Measurements from ENCODE around the gene XYLT1. TPM values are rescaled to one million over a fixed set of nuclear protein-coding genes. Genes with fewer than 3 reads are reported as not detected.

XYLT1 gene
- total RNA-seq, 1 experiment from 2014 or later, result 25.0 TPM

- DNase-seq (ENCODE audit: low spot score), result no peak
- Mint-ChIP-seq H3K9me3 (peaks cover 10% of the 10 kb centered on the region), H3K27ac (no peak overlapping the region), H3K36me3 (no peaks in the 10 kb centered on the region), H3K4me1 (no peaks in the 10 kb centered on the region), H3K4me3 (no peak overlapping the region), H3K27me3 (ENCODE audit: low read depth) (no peaks in the 10 kb centered on the region)
- CTCF ChIA-PET, result interaction anchor here (0.5 to 1.2 kb wide), 3 partner anchors 11 to 27 kb away, joined by 3 to 6 read pairs (median 4); no protein-coding TSS in a partner anchor
- POLR2A ChIA-PET, result interaction anchor here (0.6 kb wide), 1 partner anchor 568 kb away, joined by 4 read pairs; no protein-coding TSS in a partner anchor
- no peak for ATAC-seq
- TF ChIP-seq TEAD1 (CRISPR knock-in tag; IDR thresholded peaks at IDR 0.05), result no peak
- TF ChIP-seq ZBTB21 (CRISPR knock-in tag; IDR thresholded peaks at IDR 0.05; ENCODE audit: borderline replicate concordance), result no peak
- no peak for TF ChIP-seq NR3C1 (CRISPR knock-in tag; conservative IDR thresholded peaks at IDR 0.05; ENCODE audit: low read depth)
- TF ChIP-seq FOXJ3 (CRISPR knock-in tag; IDR thresholded peaks at IDR 0.05; ENCODE audit: borderline replicate concordance), result no peak
- TF ChIP-seq IRF2 (CRISPR knock-in tag; IDR thresholded peaks at IDR 0.05; ENCODE audit: borderline replicate concordance, low read depth), result no peak
- no peak for TF ChIP-seq E2F1 (CRISPR knock-in tag; IDR thresholded peaks at IDR 0.05)
- TF ChIP-seq, protein P1, sequence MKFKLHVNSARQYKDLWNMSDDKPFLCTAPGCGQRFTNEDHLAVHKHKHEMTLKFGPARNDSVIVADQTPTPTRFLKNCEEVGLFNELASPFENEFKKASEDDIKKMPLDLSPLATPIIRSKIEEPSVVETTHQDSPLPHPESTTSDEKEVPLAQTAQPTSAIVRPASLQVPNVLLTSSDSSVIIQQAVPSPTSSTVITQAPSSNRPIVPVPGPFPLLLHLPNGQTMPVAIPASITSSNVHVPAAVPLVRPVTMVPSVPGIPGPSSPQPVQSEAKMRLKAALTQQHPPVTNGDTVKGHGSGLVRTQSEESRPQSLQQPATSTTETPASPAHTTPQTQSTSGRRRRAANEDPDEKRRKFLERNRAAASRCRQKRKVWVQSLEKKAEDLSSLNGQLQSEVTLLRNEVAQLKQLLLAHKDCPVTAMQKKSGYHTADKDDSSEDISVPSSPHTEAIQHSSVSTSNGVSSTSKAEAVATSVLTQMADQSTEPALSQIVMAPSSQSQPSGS (CRISPR knock-in tag; IDR thresholded peaks at IDR 0.05; ENCODE audit: borderline replicate concordance, low read depth), result no peak
- TF ChIP-seq, protein P2, sequence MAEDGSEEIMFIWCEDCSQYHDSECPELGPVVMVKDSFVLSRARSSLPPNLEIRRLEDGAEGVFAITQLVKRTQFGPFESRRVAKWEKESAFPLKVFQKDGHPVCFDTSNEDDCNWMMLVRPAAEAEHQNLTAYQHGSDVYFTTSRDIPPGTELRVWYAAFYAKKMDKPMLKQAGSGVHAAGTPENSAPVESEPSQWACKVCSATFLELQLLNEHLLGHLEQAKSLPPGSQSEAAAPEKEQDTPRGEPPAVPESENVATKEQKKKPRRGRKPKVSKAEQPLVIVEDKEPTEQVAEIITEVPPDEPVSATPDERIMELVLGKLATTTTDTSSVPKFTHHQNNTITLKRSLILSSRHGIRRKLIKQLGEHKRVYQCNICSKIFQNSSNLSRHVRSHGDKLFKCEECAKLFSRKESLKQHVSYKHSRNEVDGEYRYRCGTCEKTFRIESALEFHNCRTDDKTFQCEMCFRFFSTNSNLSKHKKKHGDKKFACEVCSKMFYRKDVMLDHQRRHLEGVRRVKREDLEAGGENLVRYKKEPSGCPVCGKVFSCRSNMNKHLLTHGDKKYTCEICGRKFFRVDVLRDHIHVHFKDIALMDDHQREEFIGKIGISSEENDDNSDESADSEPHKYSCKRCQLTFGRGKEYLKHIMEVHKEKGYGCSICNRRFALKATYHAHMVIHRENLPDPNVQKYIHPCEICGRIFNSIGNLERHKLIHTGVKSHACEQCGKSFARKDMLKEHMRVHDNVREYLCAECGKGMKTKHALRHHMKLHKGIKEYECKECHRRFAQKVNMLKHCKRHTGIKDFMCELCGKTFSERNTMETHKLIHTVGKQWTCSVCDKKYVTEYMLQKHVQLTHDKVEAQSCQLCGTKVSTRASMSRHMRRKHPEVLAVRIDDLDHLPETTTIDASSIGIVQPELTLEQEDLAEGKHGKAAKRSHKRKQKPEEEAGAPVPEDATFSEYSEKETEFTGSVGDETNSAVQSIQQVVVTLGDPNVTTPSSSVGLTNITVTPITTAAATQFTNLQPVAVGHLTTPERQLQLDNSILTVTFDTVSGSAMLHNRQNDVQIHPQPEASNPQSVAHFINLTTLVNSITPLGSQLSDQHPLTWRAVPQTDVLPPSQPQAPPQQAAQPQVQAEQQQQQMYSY (CRISPR knock-in tag; IDR thresholded peaks at IDR 0.05), result no peak
- TF ChIP-seq CDX4 (CRISPR knock-in tag; IDR thresholded peaks at IDR 0.05; ENCODE audit: borderline replicate concordance), result no peak
- TF ChIP-seq, protein P3, sequence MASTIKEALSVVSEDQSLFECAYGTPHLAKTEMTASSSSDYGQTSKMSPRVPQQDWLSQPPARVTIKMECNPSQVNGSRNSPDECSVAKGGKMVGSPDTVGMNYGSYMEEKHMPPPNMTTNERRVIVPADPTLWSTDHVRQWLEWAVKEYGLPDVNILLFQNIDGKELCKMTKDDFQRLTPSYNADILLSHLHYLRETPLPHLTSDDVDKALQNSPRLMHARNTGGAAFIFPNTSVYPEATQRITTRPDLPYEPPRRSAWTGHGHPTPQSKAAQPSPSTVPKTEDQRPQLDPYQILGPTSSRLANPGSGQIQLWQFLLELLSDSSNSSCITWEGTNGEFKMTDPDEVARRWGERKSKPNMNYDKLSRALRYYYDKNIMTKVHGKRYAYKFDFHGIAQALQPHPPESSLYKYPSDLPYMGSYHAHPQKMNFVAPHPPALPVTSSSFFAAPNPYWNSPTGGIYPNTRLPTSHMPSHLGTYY (CRISPR knock-in tag; IDR thresholded peaks at IDR 0.05), result no peak
- no peak for TF ChIP-seq CBFB (CRISPR knock-in tag; IDR thresholded peaks at IDR 0.05; ENCODE audit: low read depth)
- TF ChIP-seq ZNF416 (CRISPR knock-in tag; IDR thresholded peaks at IDR 0.05), result no peak
- TF ChIP-seq MYBL2 (CRISPR knock-in tag; IDR thresholded peaks at IDR 0.05), result no peak
- TF ChIP-seq, protein P4, sequence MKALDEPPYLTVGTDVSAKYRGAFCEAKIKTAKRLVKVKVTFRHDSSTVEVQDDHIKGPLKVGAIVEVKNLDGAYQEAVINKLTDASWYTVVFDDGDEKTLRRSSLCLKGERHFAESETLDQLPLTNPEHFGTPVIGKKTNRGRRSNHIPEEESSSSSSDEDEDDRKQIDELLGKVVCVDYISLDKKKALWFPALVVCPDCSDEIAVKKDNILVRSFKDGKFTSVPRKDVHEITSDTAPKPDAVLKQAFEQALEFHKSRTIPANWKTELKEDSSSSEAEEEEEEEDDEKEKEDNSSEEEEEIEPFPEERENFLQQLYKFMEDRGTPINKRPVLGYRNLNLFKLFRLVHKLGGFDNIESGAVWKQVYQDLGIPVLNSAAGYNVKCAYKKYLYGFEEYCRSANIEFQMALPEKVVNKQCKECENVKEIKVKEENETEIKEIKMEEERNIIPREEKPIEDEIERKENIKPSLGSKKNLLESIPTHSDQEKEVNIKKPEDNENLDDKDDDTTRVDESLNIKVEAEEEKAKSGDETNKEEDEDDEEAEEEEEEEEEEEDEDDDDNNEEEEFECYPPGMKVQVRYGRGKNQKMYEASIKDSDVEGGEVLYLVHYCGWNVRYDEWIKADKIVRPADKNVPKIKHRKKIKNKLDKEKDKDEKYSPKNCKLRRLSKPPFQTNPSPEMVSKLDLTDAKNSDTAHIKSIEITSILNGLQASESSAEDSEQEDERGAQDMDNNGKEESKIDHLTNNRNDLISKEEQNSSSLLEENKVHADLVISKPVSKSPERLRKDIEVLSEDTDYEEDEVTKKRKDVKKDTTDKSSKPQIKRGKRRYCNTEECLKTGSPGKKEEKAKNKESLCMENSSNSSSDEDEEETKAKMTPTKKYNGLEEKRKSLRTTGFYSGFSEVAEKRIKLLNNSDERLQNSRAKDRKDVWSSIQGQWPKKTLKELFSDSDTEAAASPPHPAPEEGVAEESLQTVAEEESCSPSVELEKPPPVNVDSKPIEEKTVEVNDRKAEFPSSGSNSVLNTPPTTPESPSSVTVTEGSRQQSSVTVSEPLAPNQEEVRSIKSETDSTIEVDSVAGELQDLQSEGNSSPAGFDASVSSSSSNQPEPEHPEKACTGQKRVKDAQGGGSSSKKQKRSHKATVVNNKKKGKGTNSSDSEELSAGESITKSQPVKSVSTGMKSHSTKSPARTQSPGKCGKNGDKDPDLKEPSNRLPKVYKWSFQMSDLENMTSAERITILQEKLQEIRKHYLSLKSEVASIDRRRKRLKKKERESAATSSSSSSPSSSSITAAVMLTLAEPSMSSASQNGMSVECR (CRISPR knock-in tag; IDR thresholded peaks at IDR 0.05; ENCODE audit: borderline replicate concordance), result no peak
- no peak for TF ChIP-seq SOX15 (CRISPR knock-in tag; IDR thresholded peaks at IDR 0.05)
- TF ChIP-seq, protein P5, sequence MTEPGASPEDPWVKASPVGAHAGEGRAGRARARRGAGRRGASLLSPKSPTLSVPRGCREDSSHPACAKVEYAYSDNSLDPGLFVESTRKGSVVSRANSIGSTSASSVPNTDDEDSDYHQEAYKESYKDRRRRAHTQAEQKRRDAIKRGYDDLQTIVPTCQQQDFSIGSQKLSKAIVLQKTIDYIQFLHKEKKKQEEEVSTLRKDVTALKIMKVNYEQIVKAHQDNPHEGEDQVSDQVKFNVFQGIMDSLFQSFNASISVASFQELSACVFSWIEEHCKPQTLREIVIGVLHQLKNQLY (CRISPR knock-in tag; IDR thresholded peaks at IDR 0.05), result no peak
- no peak for TF ChIP-seq ZNF121 (CRISPR knock-in tag; IDR thresholded peaks at IDR 0.05)
- TF ChIP-seq NR1H2 (CRISPR knock-in tag; IDR thresholded peaks at IDR 0.05), result no peak
These were observed 232.3 kb downstream of the XYLT1 start for GRCh38 chr16:17238285-17239028.
